Adrenal gland (tissue), 5 donors: ENCODE data around the gene PLEKHA4.

Source experiments
- POLR2A ChIP-seq, 2 donors: fragments of 450-650 bp; IDR thresholded peaks; one replicate each; pipeline ENCODE4 v1.6.1; 2017; ENCODE audit warnings: antibody characterized with exemption in 2 of 2, mild to moderate bottlenecking in 2 of 2, moderate library complexity in 1 of 2
- TF ChIP-seq, protein P1 (sequence below), 6 experiments: fragments of 450-650 bp in 4 of 6; fragments of 200-600 bp in 2 of 6; sonication (generic) in 1 of 6; IDR thresholded peaks; 1 replicate in 5 of 6; 2 replicates in 1 of 6; pipeline versions ENCODE4 v1.5.1 to v1.8.0; 2016 to 2021; ENCODE audit warnings: antibody characterized with exemption in 6 of 6, mild to moderate bottlenecking in 2 of 6, moderate library complexity in 1 of 6
- donor health status: DM: no; HTN: no; CAD: no.

DNA sequence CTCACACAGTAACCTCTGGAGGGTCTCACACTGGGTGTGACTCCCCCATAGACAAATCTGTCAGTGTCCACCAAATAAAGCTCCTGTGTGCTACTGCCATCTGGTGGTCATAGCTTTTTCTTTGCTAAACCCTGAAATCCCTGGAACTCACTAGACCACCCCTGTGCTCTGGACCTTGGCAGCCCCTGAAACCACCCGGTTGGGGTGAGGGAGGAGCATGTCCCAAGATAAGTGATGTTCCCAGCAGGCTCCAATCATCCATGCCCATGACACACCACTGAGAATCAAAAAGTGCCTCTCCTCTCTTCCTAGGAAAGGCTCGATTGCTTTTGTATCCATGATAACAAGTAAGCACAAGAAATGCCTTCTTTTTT is 25.6 kb downstream of the PLEKHA4 start:
- TF ChIP-seq, protein P1, sequence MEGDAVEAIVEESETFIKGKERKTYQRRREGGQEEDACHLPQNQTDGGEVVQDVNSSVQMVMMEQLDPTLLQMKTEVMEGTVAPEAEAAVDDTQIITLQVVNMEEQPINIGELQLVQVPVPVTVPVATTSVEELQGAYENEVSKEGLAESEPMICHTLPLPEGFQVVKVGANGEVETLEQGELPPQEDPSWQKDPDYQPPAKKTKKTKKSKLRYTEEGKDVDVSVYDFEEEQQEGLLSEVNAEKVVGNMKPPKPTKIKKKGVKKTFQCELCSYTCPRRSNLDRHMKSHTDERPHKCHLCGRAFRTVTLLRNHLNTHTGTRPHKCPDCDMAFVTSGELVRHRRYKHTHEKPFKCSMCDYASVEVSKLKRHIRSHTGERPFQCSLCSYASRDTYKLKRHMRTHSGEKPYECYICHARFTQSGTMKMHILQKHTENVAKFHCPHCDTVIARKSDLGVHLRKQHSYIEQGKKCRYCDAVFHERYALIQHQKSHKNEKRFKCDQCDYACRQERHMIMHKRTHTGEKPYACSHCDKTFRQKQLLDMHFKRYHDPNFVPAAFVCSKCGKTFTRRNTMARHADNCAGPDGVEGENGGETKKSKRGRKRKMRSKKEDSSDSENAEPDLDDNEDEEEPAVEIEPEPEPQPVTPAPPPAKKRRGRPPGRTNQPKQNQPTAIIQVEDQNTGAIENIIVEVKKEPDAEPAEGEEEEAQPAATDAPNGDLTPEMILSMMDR (IDR thresholded peaks at IDR 0.05), result peak; percentile 67 to 86 (median 74)
- no peak for TF ChIP-seq POLR2A (IDR thresholded peaks at IDR 0.05)
